Measurements from ENCODE around the gene CFAP73.

CFAP73 gene

GRCh38 chr12:113158439-113159203, 9.1 kb downstream of the CFAP73 start:
- Histone ChIP-seq H3K4me3 (no peak overlapping the region), H3K27ac (no peak overlapping the region)

- H3K4me3 ChIP-seq = no peak overlapping the region
- no peak overlapping the region for H3K27ac ChIP-seq
These were observed 10.4 kb downstream of the CFAP73 start for GRCh38 chr12:113159937-113160336.

GRCh38 chr12:113161415-113162016, 12.0 kb downstream of the CFAP73 start:
- no peak overlapping the region for H3K4me3 ChIP-seq

GRCh38 chr12:113162102-113163029, 12.8 kb downstream of the CFAP73 start:
- H3K27ac ChIP-seq = no peak overlapping the region
- no peak overlapping the region for H3K4me3 ChIP-seq

More at GRCh38 chr12:113161415-113162016, 12.0 kb downstream of the CFAP73 start:
- H3K27ac ChIP-seq = no peak overlapping the region

GRCh38 chr12:113163030-113163360, 13.5 kb downstream of the CFAP73 start:
- H3K27ac ChIP-seq = no peak overlapping the region
- H3K4me3 ChIP-seq = no peak overlapping the region

- no peak overlapping the region for H3K4me3 ChIP-seq
- no peak overlapping the region for H3K27ac ChIP-seq
These were observed 14.5 kb downstream of the CFAP73 start for GRCh38 chr12:113164014-113164413.

- Histone ChIP-seq H3K27ac (no peak overlapping the region), H3K4me3 (no peak overlapping the region)
These were observed 16.3 kb downstream of the CFAP73 start for GRCh38 chr12:113165521-113166450.

- Histone ChIP-seq H3K4me3 (no peak overlapping the region), H3K27ac (no peak overlapping the region)
These were observed 18.3 kb downstream of the CFAP73 start for GRCh38 chr12:113167868-113168267.

- no peak overlapping the region for H3K27ac ChIP-seq
- no peak overlapping the region for H3K4me3 ChIP-seq
These were observed 20.2 kb downstream of the CFAP73 start for GRCh38 chr12:113169697-113170096.

GRCh38 chr12:113170457-113170856, 20.9 kb downstream of the CFAP73 start:
- H3K4me3 ChIP-seq = no peak overlapping the region

GRCh38 chr12:113170926-113171325, 21.4 kb downstream of the CFAP73 start:
- no peak overlapping the region for H3K27ac ChIP-seq
- no peak overlapping the region for H3K4me3 ChIP-seq

More at GRCh38 chr12:113170457-113170856, 20.9 kb downstream of the CFAP73 start:
- H3K27ac ChIP-seq = no peak overlapping the region

GRCh38 chr12:113171543-113171942, 22.0 kb downstream of the CFAP73 start:
- H3K4me3 ChIP-seq = no peak overlapping the region
- H3K27ac ChIP-seq = no peak overlapping the region

DNA sequence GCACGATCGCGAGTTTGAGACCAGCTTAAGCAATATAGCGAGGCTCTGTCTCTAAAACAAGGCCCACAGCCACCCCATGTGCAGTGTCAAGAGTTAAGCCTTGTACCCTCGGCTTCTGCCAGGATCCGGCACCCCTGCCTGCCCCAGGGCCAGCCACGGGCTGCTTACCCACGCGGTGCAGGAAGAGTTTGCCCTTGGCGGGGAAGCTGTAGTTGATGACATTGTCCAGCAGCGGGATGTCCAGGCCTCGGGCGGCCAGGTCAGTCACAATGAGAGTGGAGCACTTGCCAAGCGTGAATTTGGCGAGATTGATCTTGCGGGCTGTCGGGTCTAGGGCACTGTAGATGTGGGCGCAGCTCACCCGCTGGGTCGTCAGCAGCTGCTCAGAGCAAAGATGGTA, 22.7 kb downstream of the CFAP73 start:
- Histone ChIP-seq H3K4me3 (no peak overlapping the region), H3K27ac (no peak overlapping the region)

- Histone ChIP-seq H3K27ac (no peak overlapping the region), H3K4me3 (no peak overlapping the region)
These were observed 23.7 kb downstream of the CFAP73 start for GRCh38 chr12:113173081-113173698.

GRCh38 chr12:113174461-113175384, 25.2 kb downstream of the CFAP73 start:
- Histone ChIP-seq H3K27ac (no peak overlapping the region), H3K4me3 (no peak overlapping the region)

DNA sequence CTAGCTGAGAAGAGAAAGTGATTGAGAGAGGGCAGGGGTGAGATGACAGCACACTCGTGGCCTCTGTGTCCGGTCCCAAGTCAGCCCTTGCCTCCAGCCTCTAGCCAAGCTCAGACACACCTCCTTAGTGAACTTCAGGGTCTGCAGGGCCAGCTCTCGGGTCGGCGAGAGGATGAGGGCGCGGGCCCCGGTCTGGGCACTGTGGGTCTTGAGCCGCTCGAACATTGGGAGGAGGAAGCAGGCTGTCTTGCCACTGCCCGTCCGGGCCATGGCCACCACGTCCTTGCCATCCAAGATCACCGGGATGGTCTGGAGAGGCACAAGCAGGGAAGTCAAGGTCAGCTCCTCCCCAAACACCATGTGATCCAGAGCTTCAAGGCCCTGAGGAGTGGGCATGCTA, 29.5 kb downstream of the CFAP73 start:
- Histone ChIP-seq H3K27ac (no peak overlapping the region), H3K4me3 (no peak overlapping the region)

- H3K27ac ChIP-seq = no peak overlapping the region
- no peak overlapping the region for H3K4me3 ChIP-seq
These were observed 30.8 kb downstream of the CFAP73 start for GRCh38 chr12:113180333-113180732.

- no peak overlapping the region for H3K27ac ChIP-seq
- H3K4me3 ChIP-seq = no peak overlapping the region
These were observed 32.5 kb downstream of the CFAP73 start for GRCh38 chr12:113181975-113182374.

Measured in skin epidermis (tissue), 12 donors.